HG02642 (cell line): ENCODE data around the gene POLR3E.
A peak's percentile ranks its signal among the peaks of the same experiment; 100 is the strongest.
"Not testable (repeated sequence)": the region's sequence is repeated elsewhere in the genome, so short reads cannot be mapped to it uniquely, and the experiment has no call there.

Experiments used
- ATAC-seq: cut with Tn5 transposase; IDR thresholded peaks from one replicate; pipeline ENCODE4 v1.9.1; 2021; ENCODE audit warnings: mild to moderate bottlenecking; ENCODE audit not compliant: unreplicated experiment, poor library complexity

POLR3E gene

DNA sequence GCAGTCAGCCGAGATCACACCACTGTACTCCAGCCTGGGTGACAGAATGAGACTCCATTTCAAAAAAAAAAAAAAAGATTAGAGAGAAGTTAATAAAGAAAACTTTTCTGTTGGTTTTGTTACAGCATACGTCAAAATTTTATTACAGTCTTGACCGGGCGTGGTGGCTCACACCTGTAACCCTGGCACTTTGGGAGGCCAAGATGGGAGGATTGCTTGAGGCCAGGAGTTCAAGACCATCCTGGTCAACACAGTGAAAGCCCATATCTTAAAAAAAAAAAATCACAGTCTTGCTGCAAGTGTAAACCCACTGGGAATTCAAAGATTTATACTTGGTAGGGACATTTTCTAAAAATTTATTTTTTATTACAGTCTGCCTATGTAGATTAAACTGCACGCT lies 6.2 kb upstream of the POLR3E start:
- no peak for ATAC-seq

DNA sequence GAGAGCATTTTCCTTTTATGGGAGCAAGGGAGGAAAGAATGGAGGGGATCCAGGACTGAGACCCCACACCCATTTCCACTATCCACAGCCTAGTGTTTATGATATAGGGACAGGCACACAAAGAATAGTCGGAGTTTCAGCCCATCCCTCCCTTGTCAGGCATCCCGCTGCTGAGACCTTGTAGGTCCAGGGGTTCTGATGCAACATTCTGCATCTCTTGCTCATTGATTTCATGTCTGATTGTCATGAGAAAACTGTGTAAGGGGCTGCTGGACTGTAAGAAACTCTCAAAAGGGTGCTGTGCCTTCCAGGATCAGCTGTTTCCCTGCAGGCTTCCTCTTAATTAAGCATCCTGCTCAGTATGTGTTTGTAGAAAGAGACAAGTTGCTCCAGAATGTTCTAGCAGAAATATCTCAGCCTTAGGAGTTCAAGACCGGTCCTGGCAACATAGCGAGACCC lies 5.3 kb upstream of the POLR3E start:
- no peak for ATAC-seq

DNA sequence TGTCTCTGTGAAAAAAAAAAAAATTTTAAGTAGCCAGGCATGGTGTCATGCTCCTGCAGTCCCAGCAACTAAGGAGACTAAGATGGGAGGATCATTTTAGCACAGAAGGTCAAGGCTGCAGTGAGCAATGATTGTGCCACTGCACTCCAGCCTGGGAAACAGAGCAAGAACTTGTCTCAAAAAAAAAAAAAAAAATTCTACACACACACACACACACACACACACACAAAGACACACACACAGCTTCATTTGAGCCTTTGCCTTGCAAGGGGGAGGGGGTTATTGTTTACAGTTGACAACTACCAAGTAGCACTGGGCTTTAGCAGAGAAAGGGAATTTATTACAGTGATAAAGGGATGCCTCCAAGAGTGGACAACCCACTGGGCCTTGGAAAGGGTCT lies 4.9 kb upstream of the POLR3E start:
- no peak for ATAC-seq

DNA sequence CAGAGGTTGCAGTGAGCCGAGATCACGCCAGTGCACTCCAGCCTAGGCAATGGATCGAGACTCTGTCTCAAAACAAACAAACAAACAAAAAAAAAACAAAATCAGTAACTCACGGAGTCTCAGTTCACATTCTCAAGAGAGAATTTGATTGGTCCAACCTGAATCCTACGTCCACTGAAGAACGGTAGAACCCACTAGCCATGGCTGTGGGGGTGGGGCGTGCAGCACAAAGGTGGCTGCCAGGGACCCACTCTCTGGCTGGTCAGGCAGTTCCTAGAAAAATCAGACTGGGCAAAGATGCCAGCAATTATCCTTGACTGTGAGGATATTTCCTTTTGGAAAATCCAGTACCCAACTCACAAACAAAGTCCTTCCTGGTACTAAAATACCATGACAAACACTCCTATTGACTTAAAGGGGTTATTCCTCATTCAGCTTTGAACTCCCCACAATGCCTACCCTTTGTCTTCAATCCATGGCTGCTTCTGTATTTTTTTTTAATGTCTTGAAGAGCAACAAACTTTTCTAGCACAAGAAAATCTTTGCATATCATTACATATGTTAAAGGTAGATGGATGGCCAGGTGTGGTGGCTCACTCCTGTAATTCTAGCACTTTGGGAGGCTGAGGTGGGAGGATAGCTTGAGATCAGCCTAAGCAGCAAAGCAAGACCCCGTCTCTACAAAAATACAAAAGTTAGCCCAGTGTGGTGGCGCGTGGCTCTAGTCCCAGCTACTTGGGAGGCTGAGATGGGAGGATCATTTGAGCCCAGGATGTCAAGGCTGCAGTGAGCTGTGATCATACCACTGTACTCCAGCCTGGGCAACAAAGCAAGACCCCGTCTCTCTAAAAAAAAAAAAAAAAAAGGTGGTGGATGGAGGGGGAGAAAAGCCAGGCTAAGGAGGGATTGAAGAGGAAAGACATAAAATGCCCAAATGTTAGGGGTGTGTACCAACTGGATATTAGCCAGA lies 3.8 kb upstream of the POLR3E start:
- no peak for ATAC-seq

DNA sequence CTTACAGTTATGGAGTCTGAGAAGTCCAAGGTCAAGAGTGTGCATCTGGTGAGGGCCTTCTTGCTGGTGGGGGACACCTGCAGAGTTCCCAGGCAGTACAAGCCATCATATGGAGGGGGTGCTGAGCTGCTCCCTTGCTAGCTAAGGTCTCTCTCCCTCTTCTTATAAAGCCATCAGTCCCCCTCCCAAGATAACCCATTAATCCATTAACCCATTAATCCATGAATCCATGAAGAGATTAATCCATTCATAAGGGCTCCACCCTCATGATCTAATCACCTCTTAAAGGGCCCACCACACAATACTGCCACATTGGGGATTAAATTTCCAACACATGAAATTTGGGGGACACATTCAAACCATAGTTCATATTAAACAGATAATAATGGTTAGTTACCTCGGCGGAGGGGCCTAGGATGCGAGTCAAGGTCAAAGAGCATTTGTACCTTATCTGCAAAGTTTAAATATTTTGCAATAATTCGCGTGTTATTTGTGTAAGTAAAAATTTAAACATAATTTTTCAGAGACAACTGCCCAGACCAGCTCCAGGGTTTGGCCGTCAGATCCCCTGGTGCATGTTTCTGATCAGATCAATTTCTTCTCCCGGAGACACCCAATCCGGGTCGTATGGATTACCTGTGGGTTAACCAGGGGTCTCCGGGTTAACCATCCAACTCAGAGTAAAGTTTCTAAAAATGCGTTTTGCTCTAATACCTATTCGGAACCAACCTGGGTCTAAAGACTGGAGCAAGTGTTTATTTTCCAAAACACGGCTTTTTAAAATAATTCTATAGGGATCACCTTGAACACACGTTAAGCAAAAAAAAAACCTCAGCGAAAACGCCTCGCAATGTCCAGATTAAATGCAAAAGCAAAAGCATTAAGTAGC lies 740 bp upstream of the POLR3E start:
- no peak for ATAC-seq

DNA sequence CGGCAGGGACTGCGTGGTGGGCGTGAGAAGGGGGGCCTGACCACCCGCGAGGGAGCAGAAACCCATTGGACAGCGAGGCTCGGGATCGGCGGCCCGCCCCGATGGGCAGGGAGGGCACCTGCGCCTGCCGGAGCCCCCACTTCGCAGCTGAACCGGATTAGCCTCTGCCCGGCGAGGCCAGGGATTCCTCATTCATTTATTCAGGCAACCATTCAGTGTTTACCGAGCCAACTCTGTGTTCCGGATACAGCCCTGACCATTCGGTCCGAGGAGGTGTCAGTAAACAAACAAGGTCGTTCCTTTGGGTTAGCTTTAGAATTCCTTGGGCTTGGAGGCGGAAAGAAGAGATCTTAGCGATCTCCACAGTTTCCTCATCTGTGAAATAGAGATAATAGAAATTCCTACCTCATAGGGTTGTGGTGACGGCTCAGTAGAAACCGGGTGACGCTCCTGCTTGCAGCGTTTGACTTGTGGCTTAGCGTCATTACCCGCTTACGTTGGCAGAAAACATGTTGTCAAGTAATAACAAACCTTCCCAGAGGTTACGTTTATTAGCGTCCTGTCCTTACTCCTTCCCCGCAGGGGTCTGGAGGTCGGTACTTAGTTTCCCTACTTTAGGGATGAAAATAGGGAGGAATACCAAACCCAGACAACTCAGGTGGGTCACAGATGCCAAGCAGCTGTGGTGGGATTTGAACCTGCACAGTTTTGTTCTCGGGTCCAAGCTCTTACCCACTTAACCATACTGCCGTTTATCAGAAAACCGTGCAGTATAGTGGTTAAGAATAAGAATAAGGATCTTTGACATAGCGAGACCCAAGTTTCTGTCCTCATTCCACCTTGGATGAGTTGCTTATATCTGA lies 893 bp downstream of the POLR3E start:
- ATAC-seq, result peak; percentile 25

DNA sequence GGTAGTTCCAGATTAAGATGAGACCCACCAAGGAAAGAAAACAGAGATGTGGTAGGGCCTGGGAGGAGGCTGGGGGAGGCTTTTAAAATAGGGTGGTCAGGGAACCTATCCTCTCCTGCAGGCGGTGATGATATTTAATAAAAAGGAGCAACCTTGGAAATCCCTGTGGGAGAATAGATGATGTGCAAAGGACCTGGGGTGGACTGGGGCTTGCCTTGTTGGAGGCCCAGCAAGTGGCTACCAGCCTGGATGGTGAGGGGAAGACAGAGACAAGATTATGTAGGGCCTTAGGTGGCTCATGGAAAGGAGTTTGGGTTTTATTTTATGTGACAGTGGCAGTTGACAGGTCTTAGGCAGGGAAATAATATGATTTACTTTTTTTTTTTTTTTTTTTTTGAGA lies 1.8 kb downstream of the POLR3E start:
- ATAC-seq, result no peak

DNA sequence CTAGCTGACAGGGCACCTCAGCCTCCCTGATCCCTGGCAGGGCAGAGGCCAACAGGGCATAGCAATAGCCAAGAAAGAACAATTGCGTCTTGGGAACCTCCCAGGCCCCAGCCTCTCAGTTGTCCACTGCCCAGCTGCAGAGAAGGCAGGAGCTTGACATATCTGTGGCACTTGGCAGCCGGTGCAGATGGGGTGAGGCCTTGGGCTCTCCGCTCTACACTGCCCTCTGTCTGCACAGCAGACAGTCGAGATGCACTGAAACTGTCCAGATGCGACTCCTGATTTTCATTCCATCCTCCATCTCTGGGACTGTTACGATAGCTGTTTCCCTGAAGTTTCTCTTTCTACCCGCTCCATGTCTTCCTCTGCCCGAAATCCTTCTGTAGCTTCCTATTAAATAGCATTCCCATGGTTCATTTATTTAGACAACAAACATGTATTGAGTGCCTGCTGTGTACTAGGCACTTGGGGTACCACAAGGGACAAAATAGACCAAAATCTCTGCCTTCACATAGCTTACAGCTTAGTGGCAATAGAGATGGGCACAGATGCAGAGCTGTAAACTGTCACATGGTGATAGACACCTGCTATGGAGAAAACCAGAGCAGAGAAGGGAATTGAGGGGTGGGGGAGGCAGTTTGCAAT lies 3.3 kb downstream of the POLR3E start:
- ATAC-seq, result no peak

DNA sequence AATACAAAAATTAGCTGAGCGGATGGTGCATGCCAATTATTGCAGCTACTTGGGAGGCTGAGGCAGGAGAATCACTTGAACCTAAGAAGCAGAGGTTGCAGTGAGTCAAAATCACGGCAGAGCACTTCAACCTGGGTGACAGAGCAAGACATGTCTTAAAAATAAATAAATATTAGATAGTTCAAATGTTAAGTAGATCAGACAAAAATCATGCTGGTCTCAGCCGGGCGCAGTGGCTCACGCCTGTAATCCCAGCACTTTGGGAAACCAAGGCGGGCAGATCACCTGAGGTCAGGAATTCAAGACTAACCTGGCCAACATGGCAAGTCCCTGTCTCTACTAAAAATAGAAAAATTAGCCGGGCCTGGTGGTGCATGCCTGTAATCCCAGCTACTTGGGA lies 4.2 kb downstream of the POLR3E start:
- ATAC-seq, result not testable (repeated sequence)

DNA sequence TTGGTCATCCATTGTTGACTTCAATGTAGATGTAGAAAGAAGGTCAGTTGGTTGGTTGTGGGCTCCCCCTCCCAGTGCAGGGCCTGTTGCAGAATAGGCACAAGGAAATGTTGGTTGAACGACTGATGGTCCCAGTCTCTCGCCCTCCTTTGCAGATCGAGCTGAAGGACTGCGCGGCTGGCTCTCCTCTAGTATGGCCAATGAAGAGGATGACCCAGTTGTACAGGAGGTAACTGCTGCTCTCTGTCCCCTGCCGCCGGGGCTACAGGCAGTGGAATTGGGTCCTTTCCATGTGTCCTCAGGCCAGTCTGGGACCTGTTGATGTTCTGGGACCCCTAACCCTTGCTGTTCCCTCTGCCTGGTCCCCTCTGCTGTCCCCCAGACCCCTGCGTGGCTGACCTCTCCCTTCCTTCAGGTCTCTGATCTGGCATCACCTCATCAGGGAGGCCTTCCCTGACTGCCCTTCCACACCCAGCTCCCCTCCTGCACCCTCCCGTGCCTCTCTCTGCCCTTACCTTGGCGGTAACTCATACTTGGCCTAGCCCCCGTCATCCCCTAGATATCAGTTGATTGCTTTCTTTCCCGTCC lies 5.7 kb downstream of the POLR3E start:
- ATAC-seq, result no peak

DNA sequence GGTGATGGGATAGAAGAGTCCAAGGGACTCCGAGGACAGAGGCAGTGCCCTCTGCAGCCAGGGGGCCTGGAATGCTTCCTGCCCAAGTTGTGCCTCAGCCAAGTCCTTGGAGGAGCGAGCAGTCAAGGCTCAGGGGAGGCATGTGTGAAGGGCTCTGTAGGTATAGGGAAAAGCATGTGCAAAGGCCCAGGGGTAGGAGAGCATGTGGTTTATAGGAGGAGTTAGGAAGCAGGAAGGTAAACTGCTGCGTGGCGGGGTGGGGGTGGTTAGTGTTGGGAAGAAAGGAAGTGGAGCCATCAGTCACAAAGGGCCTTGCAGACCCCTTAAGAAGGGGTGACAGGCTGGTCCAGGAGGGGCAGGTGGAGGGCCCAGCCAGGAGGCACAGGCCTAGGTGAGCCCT lies 7.2 kb downstream of the POLR3E start:
- ATAC-seq, result no peak

DNA sequence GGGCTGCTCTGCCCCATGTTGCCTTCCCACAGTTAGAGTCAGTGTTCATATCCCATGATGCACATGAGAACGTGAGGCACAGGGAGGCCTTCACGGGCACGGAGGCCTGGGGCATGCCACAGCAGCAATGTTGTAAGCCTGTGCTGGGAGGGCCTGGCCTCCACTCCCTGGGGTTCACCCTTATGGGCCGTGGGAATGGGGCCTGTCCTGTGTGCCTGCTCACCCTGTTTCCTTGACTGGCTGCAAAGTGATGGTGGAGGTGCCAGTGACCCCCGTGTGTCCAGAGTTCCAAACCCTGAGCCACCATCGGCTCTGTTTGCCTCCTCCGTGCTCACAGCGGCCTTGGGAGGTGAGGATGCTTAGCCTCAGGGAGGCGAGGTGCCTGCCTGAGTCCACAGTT lies 9.6 kb downstream of the POLR3E start:
- no peak for ATAC-seq

DNA sequence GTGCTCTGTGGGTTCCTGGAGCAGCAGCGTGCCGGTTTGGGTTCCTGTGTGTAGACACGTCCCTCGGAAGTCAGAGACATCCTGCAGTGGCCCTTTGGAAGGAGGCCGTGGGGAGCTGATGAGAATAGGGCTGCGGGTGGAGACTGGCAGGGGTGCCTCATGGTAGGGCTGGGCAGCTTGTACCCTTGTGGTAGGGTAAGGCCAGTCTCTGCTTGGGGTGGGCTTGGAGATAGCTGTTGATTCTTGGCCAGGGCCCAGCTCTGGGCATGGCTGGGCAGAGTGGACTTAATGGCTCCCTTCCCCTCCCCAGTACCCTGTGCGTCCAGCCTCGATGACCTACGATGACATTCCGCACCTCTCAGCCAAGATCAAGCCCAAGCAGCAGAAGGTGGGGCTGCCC lies 10.6 kb downstream of the POLR3E start:
- no peak for ATAC-seq

DNA sequence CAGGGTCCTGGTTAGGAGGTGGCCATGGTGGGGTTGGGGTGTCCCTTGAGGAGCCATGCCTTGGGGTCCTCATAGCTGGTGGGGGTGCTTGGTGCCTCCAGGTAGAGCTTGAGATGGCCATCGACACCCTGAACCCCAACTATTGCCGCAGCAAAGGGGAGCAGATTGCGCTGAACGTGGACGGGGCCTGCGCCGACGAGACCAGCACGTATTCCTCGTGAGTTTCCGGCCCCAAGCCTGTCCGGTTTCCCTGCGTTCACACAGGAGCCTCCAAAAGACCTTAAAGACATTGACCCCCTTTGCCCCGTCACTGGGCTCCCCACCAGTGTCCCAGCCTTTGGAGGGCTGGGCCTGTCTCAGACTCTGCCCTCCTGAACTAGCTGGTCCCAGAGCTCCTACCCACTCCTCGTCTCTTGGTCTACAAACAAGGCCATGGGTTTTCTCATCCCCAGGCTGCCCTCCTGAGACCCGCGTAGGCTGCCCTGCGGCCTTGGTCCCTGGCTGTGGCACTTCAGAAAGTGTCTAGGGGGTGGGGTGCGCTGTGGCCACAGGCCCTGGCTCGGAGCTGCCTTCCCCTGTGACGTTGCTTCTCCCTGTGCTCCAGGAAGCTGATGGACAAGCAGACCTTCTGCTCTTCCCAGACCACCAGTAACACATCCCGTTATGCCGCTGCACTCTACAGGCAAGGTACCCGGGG lies 11.8 kb downstream of the POLR3E start:
- ATAC-seq, result no peak

DNA sequence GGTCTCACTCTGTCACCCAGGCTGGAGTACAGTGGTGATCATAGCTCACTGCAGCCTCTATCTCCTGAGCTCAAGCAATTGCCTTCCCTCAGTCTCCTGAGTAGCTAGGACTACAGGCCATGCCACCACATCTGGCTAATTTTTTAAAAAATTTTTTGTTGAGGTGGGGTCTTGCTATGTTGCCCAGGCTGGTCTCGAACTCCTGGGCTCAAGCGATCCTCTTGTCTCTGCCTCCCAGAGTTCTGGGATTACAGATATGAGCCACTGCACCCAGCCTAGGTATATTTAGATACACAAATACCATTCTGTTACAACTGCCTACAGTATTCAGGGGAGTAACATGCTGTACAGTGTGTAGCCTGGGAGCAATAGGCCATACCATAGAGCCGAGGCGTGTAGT lies 14.3 kb downstream of the POLR3E start:
- ATAC-seq, result no peak

DNA sequence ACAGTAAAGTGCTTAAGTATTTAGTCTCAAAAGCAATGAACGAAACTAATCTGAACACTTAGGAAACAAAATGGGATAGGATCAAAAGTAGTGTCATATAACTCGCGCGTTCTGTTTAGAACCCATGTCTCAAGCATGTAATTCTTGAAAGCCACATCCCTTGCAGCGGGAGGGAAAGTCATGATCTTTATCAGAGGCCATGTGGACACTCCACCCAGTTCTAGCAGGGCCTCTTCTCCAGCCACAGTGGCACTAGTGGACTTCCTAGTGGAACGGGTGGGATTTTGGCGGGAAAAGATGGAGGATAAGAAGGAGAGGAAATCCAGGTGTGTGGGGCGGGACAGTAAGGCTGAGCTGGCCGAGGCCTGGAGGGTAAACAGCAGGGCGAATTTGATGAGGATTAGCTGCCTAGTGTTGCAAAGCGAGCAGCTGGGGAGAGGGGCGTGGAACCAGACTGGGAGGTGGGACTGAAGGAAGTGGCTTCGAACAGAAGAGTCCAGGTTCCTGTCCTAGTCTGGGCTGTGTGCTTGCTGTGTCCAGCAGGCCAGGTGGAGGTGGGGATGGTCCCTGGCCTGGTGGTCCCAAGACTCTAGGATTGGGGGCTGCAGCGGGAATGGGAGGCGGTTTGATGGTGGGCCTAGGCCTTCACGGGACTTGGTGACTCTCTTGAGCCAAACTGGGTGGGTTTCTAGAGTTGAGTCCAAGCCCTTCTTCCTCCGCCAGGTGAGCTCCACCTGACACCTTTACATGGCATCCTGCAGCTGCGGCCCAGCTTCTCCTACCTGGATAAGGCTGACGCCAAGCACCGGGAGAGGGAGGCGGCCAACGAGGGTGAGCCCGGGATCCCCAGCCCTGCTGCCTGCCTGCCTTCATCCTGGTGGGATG lies 15.9 kb downstream of the POLR3E start:
- no peak for ATAC-seq

DNA sequence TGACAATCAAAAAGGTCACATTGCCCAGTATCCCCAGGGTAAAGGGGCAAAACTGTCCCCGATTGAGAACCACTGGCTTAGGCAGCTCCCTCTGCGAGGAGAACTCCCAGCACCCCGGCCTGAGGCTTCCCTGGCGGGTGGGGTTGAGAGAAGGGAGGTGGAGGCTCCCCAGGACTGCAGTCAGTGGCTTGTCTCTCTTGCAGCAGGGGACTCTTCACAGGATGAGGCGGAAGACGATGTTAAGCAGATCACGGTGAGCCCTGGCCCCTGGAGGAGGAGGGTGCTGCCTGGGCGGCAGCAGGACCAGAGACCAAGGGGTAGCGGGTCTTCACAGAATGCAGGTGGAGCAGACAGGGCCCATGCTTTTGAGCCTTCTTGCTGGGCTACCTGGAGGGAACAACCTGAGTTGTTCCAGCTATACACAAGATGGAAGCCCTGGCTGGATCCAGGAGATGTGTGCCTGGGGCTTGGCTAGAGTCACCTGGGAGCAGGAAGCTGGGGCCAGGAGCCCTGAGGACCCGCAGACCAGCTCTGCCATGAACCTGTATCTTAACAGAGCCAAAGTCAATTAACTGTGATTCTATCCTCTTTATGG lies 16.8 kb downstream of the POLR3E start:
- no peak for ATAC-seq
